Glutamatergic neuron (in vitro differentiated cells): ENCODE results near the gene MORC2. TPM values are rescaled to one million over a fixed set of nuclear protein-coding genes. Genes with fewer than 3 reads are reported as not detected.

ENCODE experiments used
- DNase-seq: peaks from one replicate; pipeline ENCODE4 v3.0.0; 2022
- H3K27ac Mint-ChIP-seq: one replicate; pipeline ENCODE4 v1.8.0; 2020; ENCODE audit warnings: mild to moderate bottlenecking, mixed read lengths, inconsistent platforms; ENCODE audit not compliant: unreplicated experiment
- H3K27me3 Mint-ChIP-seq: one replicate; pipeline ENCODE4 v1.8.0; 2020; ENCODE audit warnings: mild to moderate bottlenecking, moderate library complexity, mixed read lengths, inconsistent platforms; ENCODE audit not compliant: unreplicated experiment
- H3K36me3 Mint-ChIP-seq: one replicate; pipeline ENCODE4 v1.8.0; 2020; ENCODE audit warnings: mild to moderate bottlenecking, mixed read lengths, inconsistent platforms; ENCODE audit not compliant: unreplicated experiment
- H3K4me1 Mint-ChIP-seq: one replicate; pipeline ENCODE4 v1.8.0; 2020; ENCODE audit warnings: mild to moderate bottlenecking, low read depth, mixed read lengths, inconsistent platforms; ENCODE audit not compliant: unreplicated experiment
- H3K4me3 Mint-ChIP-seq: one replicate; pipeline ENCODE4 v1.8.0; 2020; ENCODE audit warnings: mild to moderate bottlenecking, mixed read lengths, inconsistent platforms; ENCODE audit not compliant: unreplicated experiment
- H3K9me3 Mint-ChIP-seq: one replicate; pipeline ENCODE4 v1.8.0; 2020; ENCODE audit warnings: mild to moderate bottlenecking, moderate library complexity, mixed read lengths, inconsistent platforms; ENCODE audit not compliant: unreplicated experiment
- total RNA-seq: library from RNA; stranded (reverse); fragmentation: NEBNext Ultra II Directional; extraction: Animal tissue kit (Norgen Biotek cat#: 25700); gene quantifications from one replicate; pipeline ENCODE4 v1.2.1, GENCODE V29; 2021; ENCODE audit not compliant: unreplicated experiment
- TF ChIP-seq, protein P1 (sequence below): fragments of 200-600 bp; sonication (generic); IDR thresholded peaks from one replicate; pipeline ENCODE4 v1.5.0; 2021; ENCODE audit not compliant: partially characterized antibody, unreplicated experiment

MORC2 gene
- total RNA-seq, 1 donor from 2014 or later: 72.8 TPM

DNA sequence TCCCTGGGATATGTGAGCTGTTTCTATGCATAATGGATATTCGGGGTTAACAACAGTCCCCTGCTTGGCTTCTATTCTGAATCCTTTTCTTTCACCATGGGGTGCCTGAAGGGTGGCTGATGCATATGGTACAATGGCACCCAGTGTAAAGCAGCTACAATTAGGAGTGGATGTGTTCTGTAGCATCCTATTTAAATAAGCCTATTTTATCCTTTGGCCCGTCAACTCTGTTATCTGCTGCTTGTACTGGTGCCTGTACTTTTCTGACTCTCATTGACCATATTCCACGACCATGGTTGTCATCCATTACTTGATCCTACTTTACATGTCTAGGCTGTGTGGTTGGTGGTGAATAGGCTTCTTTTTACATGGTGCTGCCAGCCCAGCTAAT is 1.8 kb upstream of the MORC2 start:
- TF ChIP-seq, protein P1, sequence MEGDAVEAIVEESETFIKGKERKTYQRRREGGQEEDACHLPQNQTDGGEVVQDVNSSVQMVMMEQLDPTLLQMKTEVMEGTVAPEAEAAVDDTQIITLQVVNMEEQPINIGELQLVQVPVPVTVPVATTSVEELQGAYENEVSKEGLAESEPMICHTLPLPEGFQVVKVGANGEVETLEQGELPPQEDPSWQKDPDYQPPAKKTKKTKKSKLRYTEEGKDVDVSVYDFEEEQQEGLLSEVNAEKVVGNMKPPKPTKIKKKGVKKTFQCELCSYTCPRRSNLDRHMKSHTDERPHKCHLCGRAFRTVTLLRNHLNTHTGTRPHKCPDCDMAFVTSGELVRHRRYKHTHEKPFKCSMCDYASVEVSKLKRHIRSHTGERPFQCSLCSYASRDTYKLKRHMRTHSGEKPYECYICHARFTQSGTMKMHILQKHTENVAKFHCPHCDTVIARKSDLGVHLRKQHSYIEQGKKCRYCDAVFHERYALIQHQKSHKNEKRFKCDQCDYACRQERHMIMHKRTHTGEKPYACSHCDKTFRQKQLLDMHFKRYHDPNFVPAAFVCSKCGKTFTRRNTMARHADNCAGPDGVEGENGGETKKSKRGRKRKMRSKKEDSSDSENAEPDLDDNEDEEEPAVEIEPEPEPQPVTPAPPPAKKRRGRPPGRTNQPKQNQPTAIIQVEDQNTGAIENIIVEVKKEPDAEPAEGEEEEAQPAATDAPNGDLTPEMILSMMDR: no peak
- Mint-ChIP-seq H3K27me3 (peaks cover 5% of the 10 kb centered on the region), H3K4me3 (peak overlapping the region; percentile 90), H3K27ac (peak overlapping the region; percentile 76), H3K4me1 (peaks cover 16% of the 10 kb centered on the region), H3K9me3 (peaks cover 11% of the 10 kb centered on the region), H3K36me3 (peaks cover 36% of the 10 kb centered on the region)
- DNase-seq: no peak

GRCh38 chr22:30969532-30970355 is 1.2 kb upstream of the MORC2 start:
- H3K4me3 Mint-ChIP-seq: peak overlapping the region; percentile 90
- H3K36me3 Mint-ChIP-seq: peaks cover 36% of the 10 kb centered on the region
- peak; percentile 65 for DNase-seq
- H3K27me3 Mint-ChIP-seq: peaks cover 5% of the 10 kb centered on the region
- TF ChIP-seq, protein P1: no peak
- peaks cover 8% of the 10 kb centered on the region for H3K9me3 Mint-ChIP-seq
- H3K4me1 Mint-ChIP-seq: peaks cover 19% of the 10 kb centered on the region
- H3K27ac Mint-ChIP-seq: peak overlapping the region; percentile 76

- peaks cover 7% of the 10 kb centered on the region for H3K27me3 Mint-ChIP-seq
- peak within 1 kb of the TSS; percentile 94 for H3K27ac Mint-ChIP-seq
- H3K36me3 Mint-ChIP-seq: peaks cover 29% of the 10 kb centered on the region
- peak; percentile 98 for DNase-seq
- peaks cover 19% of the 10 kb centered on the region for H3K4me1 Mint-ChIP-seq
- H3K9me3 Mint-ChIP-seq: peaks cover 8% of the 10 kb centered on the region
- H3K4me3 Mint-ChIP-seq: peak within 1 kb of the TSS; percentile 90
- TF ChIP-seq, protein P1: no peak
Observed at GRCh38 chr22:30968924-30969531, 454 bp upstream of the MORC2 start, which contains the start of gene TUG1. TUG1 (plus strand) TSS chr22:30969265.

GRCh38 chr22:30964858-30965257 is 3.7 kb downstream of the MORC2 start:
- Mint-ChIP-seq H3K36me3 (peaks cover 7% of the 10 kb centered on the region), H3K27me3 (peaks cover 4% of the 10 kb centered on the region), H3K9me3 (peaks cover 8% of the 10 kb centered on the region), H3K4me1 (peaks cover 8% of the 10 kb centered on the region), H3K27ac (no peak overlapping the region), H3K4me3 (peak overlapping the region; percentile 54)
- TF ChIP-seq, protein P1: no peak
- DNase-seq: no peak

DNA sequence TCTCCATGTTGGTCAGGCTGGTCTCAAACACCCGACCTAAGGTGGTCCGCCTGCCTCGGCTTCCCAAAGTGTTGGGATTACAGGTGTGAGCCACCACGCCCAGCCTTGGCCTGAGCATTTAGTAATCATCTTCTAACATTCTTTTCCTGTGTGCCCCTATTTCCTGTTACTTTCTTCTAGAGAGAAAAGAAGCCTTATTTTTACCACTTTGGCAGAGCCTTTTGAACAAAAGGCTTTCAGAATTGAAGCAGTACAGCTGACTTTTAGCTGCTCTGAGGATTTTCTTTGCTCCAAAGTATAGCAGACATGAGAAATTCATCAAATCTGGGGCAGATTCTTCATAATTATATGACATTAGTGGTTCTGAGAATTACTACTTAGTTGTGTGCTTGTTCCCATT is 13.4 kb downstream of the MORC2 start:
- TF ChIP-seq, protein P1: no peak
- DNase-seq: no peak
- H3K27me3 Mint-ChIP-seq: no peaks in the 10 kb centered on the region
- H3K9me3 Mint-ChIP-seq: no peaks in the 10 kb centered on the region
- H3K4me3 Mint-ChIP-seq: no peak overlapping the region
- H3K27ac Mint-ChIP-seq: no peak overlapping the region
- H3K4me1 Mint-ChIP-seq: no peaks in the 10 kb centered on the region
- H3K36me3 Mint-ChIP-seq: no peaks in the 10 kb centered on the region
